Breast epithelium (tissue), 3 donors: ENCODE data around the gene MAF.

Experiments used
- CTCF ChIP-seq, 3 donors: fragments of 450-650 bp; IDR thresholded peaks; one replicate each; pipeline ENCODE4 v1.5.1; 2016 to 2017; ENCODE audit warnings: antibody characterized with exemption in 3 of 3, mild to moderate bottlenecking in 3 of 3, moderate library complexity in 3 of 3
- POLR2A ChIP-seq: fragments of 450-650 bp; IDR thresholded peaks from one replicate; pipeline ENCODE4 v1.6.1; 2016; ENCODE audit warnings: antibody characterized with exemption, mild to moderate bottlenecking, moderate library complexity
- POLR2AphosphoS5 ChIP-seq, 3 donors: sonication (generic); formaldehyde crosslinking; IDR thresholded peaks; one replicate each; pipeline ENCODE4 v1.6.1; 2017; ENCODE audit warnings: antibody characterized with exemption in 3 of 3

- no peak for TF ChIP-seq POLR2A
- TF ChIP-seq CTCF (IDR thresholded peaks at IDR 0.05) = no peak
- no peak for TF ChIP-seq POLR2AphosphoS5 (IDR thresholded peaks at IDR 0.05)
Observed at GRCh38 chr16:79573071-79573470, 27.5 kb downstream of the MAF start.
